Upper lobe of left lung (tissue), 6 donors: ENCODE measurements around the gene UST. TPM values are rescaled to one million over a fixed set of nuclear protein-coding genes. Genes with fewer than 3 reads are reported as not detected.

Experiments used
- ATAC-seq, 2 donors: fragments of 200-7000 bp; cut with Tn5 transposase; one replicate each; pipeline ENCODE4 v1.9.1; 2022; ENCODE audit warnings: mild to moderate bottlenecking in 2 of 2, moderate library complexity in 2 of 2; ENCODE audit not compliant: low FRiP score in 2 of 2
- DNase-seq, 2 donors: peaks; one replicate each; pipeline ENCODE4 v3.0.0-alpha.2; 2019 to 2020
- H3K27ac ChIP-seq, 4 donors: fragments of 200-600 bp; sonication (generic); one replicate each; pipeline ENCODE4 v1.5.1; 2016 to 2019
- H3K27me3 ChIP-seq, 4 donors: fragments of 200-600 bp; sonication (generic); one replicate each; pipeline ENCODE4 v1.5.1; 2017 to 2019
- H3K36me3 ChIP-seq, 4 donors: fragments of 200-600 bp; sonication (generic); one replicate each; pipeline ENCODE4 v1.5.1; 2016 to 2019
- H3K4me1 ChIP-seq, 4 donors: fragments of 200-600 bp; sonication (generic); one replicate each; pipeline ENCODE4 v1.5.1; 2018 to 2019
- H3K4me3 ChIP-seq, 4 donors: fragments of 200-600 bp; sonication (generic); one replicate each; pipeline ENCODE4 v1.5.1; 2017 to 2019; ENCODE audit warnings: mild to moderate bottlenecking in 2 of 4, moderate library complexity in 1 of 4
- H3K9me3 ChIP-seq, 4 donors: fragments of 200-600 bp; sonication (generic); one replicate each; pipeline ENCODE4 v1.5.1; 2018 to 2019
- CTCF ChIP-seq, 6 experiments: fragments of 450-650 bp in 4 of 6; fragments of 200-600 bp in 2 of 6; sonication (generic) in 2 of 6; IDR thresholded peaks; one replicate each; pipeline ENCODE4 v1.5.1; 2016 to 2019; ENCODE audit warnings: antibody characterized with exemption in 6 of 6
- EP300 ChIP-seq, 4 donors: sonication (generic); formaldehyde crosslinking; IDR thresholded peaks; one replicate each; pipeline ENCODE4 v1.5.1; 2017; ENCODE audit warnings: antibody characterized with exemption in 4 of 4, control low read depth in 2 of 4
- POLR2A ChIP-seq, 4 donors: fragments of 450-650 bp; IDR thresholded peaks; one replicate each; pipeline ENCODE4 v1.5.1; 2016 to 2017; ENCODE audit warnings: antibody characterized with exemption in 4 of 4, mild to moderate bottlenecking in 2 of 4
- POLR2AphosphoS5 ChIP-seq, 2 donors: sonication (generic); formaldehyde crosslinking; IDR thresholded peaks; one replicate each; pipeline ENCODE4 v1.5.1; 2017; ENCODE audit warnings: antibody characterized with exemption in 2 of 2
- WGBS, 2 donors: methylation state at CpG; one replicate each; pipeline ENCODE4 v1.1.5; 2017 to 2018; 5-methylcytosine and 5-hydroxymethylcytosine counted together
- total RNA-seq, 6 donors: library from RNA; depleted of rRNA in 4 of 6; stranded (reverse); fragments of >200 nt in 4 of 6; gene quantifications; one replicate each; pipeline versions ENCODE4 v1.1.0 to v1.2.1, GENCODE V29; 2016 to 2021
- donor health status: DM: no; HTN: no; CAD: no; lungs with moderate emphysema.
- donor health status: DM: no; HTN: yes; CAD: no; lungs with severe emphysema.

The UST gene
- total RNA-seq, 6 donors from 2014 or later: 10.2 to 21.6 (median 14.2) TPM

DNA sequence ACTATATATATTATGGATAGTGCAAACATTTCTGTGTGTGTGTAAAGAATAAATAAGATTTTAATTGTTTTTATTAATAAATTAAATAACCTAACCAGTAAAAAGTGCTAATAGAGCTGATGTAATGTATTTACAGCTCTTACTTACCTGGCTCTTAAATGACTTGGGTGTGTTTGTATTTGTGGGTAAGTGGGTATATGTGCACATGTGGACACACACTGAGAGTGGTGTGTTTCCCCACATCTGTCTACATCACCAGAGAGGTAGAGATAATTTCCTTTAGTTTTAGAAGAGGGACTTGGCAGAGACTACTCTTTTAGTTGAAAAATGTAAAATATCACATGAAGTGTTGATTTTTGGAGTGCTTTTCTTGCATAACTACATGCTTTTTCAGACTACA, 76.0 kb downstream of the UST start:
- peaks cover 0 to 1% (median 0%) of the 10 kb centered on the region in 4 donors for H3K27me3 ChIP-seq
- ATAC-seq: no peak
- TF ChIP-seq POLR2A (IDR thresholded peaks at IDR 0.05) (no peak), POLR2AphosphoS5 (IDR thresholded peaks at IDR 0.05) (no peak), EP300 (IDR thresholded peaks at IDR 0.05) (no peak), CTCF (IDR thresholded peaks at IDR 0.05) (no peak)

GRCh38 chr6:148824291-148824690, 77.5 kb downstream of the UST start:
- Histone ChIP-seq H3K27ac (no peak overlapping the region), H3K27me3 (peaks cover 0 to 1% (median 0%) of the 10 kb centered on the region in 4 donors), H3K4me1 (no peaks in the 10 kb centered on the region), H3K4me3 (no peak overlapping the region), H3K9me3 (no peaks in the 10 kb centered on the region), H3K36me3 (no peaks in the 10 kb centered on the region)
- DNase-seq (no peak), ATAC-seq (no peak)
- TF ChIP-seq POLR2AphosphoS5 (IDR thresholded peaks at IDR 0.05) (no peak), CTCF (IDR thresholded peaks at IDR 0.05) (no peak), EP300 (IDR thresholded peaks at IDR 0.05) (no peak), POLR2A (IDR thresholded peaks at IDR 0.05) (no peak)
- 96 to 97% methylated on average over 1 of the region's 1 CpG for WGBS, 2 donors

More for the DNA sequence above, 76.0 kb downstream of the UST start:
- Histone ChIP-seq H3K9me3 (no peaks in the 10 kb centered on the region), H3K36me3 (no peaks in the 10 kb centered on the region), H3K27ac (no peak overlapping the region), H3K4me3 (no peak overlapping the region), H3K4me1 (no peaks in the 10 kb centered on the region)
- DNase-seq: no peak

DNA sequence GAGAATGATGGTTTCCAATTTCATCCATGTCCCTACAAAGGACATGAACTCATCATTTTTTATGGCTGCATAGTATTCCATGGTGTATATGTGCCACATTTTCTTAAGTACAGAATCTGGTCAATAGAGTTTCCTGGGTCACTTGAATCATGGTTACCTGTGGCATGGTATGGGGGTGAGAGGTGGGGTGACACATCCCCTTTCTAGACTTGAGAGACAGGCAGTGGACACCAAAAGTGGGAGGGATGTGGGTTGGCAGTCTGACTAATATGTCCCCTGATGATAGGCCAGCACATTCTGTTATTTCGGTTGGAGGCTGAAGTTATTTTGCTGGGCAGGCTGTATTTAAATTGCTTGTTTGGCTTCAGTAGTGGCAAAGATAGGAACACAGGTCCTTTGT, 78.1 kb downstream of the UST start:
- DNase-seq (no peak), ATAC-seq (no peak)
- H3K36me3 ChIP-seq: no peaks in the 10 kb centered on the region
- H3K4me1 ChIP-seq: no peaks in the 10 kb centered on the region
- TF ChIP-seq CTCF (IDR thresholded peaks at IDR 0.05) (no peak), EP300 (IDR thresholded peaks at IDR 0.05) (no peak), POLR2AphosphoS5 (IDR thresholded peaks at IDR 0.05) (no peak), POLR2A (IDR thresholded peaks at IDR 0.05) (no peak)
- H3K27me3 ChIP-seq: peaks cover 0 to 1% (median 0%) of the 10 kb centered on the region in 4 donors
- no peak overlapping the region for H3K4me3 ChIP-seq
- H3K27ac ChIP-seq: no peak overlapping the region
- 94 to 100% methylated on average over 1 of the region's 1 CpG for WGBS, 2 donors
- H3K9me3 ChIP-seq: no peaks in the 10 kb centered on the region

DNA sequence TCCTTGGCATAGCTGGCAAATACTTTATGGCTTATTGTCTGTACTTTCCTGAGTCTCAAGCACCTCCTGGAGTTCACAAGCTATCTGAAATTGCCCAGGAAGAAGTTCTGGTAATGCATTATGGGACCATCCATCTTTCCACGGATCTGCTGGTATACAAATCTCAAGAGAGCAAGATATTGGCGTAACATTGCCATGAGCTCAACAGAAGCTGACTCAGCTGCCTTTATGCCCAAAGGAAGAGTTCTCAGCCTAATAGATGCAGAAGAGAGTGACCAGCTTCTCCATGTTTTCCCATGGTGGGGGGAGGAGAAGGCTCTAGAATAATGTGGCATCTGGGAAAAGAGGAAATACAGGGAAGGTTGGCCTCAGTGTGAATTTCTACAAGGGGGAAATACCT, 78.7 kb downstream of the UST start:
- ATAC-seq (no peak), DNase-seq (no peak)
- 86 to 92% methylated on average over 2 of the region's 2 CpGs for WGBS, 2 donors
- Histone ChIP-seq H3K4me3 (no peak overlapping the region), H3K36me3 (no peaks in the 10 kb centered on the region), H3K9me3 (no peaks in the 10 kb centered on the region), H3K27ac (no peak overlapping the region), H3K27me3 (peaks cover 0 to 1% (median 0%) of the 10 kb centered on the region in 4 donors), H3K4me1 (no peaks in the 10 kb centered on the region)
- TF ChIP-seq CTCF (IDR thresholded peaks at IDR 0.05) (no peak), POLR2A (IDR thresholded peaks at IDR 0.05) (no peak), POLR2AphosphoS5 (IDR thresholded peaks at IDR 0.05) (no peak), EP300 (IDR thresholded peaks at IDR 0.05) (no peak)

GRCh38 chr6:148827416-148828045, 80.7 kb downstream of the UST start:
- no peaks in the 10 kb centered on the region for H3K36me3 ChIP-seq
- no peaks in the 10 kb centered on the region for H3K27me3 ChIP-seq
- no peak overlapping the region for H3K27ac ChIP-seq
- 90 to 94% methylated on average over 5 of the region's 5 CpGs for WGBS, 2 donors
- no peaks in the 10 kb centered on the region for H3K4me1 ChIP-seq
- TF ChIP-seq POLR2A (IDR thresholded peaks at IDR 0.05) (no peak), EP300 (IDR thresholded peaks at IDR 0.05) (no peak), CTCF (IDR thresholded peaks at IDR 0.05) (no peak), POLR2AphosphoS5 (IDR thresholded peaks at IDR 0.05) (no peak)
- DNase-seq: no peak
- H3K4me3 ChIP-seq: no peak overlapping the region
- H3K9me3 ChIP-seq: no peaks in the 10 kb centered on the region
- peak in 1 of 2 donors; percentile 31 for ATAC-seq
